ENCODE data around the gene SLC8A3. TPM values are rescaled to one million over a fixed set of nuclear protein-coding genes. Genes with fewer than 3 reads are reported as not detected.

The SLC8A3 gene
- total and polyA plus RNA-seq, 10 of the 15 experiments (the other 5 are each of a cell fraction or from before 2014, with no cell fraction given): 0.04 to 0.17 (median 0.13) TPM; not detected in 3

GRCh38 chr14:70032447-70032846 is 156.3 kb downstream of the SLC8A3 start:
- no peak overlapping the region for H3K9ac ChIP-seq (ENCODE audit: control insufficient read depth, insufficient read depth, low read length)
- TF ChIP-seq SIN3A (IDR thresholded peaks at IDR 0.05; ENCODE audit: low read depth, low read length) (no peak), NKRF (conservative IDR thresholded peaks at IDR 0.05) (no peak), ZBED1 (IDR thresholded peaks at IDR 0.05; ENCODE audit: borderline replicate concordance) (no peak), TAF1 (IDR thresholded peaks at IDR 0.05; ENCODE audit: borderline replicate concordance, low read depth, low read length) (no peak), ELK1 (IDR thresholded peaks at IDR 0.05; ENCODE audit: low read depth, low read length) (no peak), CHD1 (IDR thresholded peaks at IDR 0.05; ENCODE audit: low read depth, low read length) (no peak), ZNF24 (IDR thresholded peaks at IDR 0.05) (no peak), E2F8 (IDR thresholded peaks at IDR 0.05; ENCODE audit: low read depth, partially characterized antibody) (no peak), PAX8 (IDR thresholded peaks at IDR 0.05) (no peak), PRDM15 (CRISPR knock-in tag; IDR thresholded peaks at IDR 0.05) (no peak), TARDBP (IDR thresholded peaks at IDR 0.05; ENCODE audit: borderline replicate concordance) (no peak), WRNIP1 (IDR thresholded peaks at IDR 0.05; ENCODE audit: borderline replicate concordance, low read depth, low read length) (no peak), YBX1 (IDR thresholded peaks at IDR 0.05) (no peak), ZNF217 (IDR thresholded peaks at IDR 0.05) (no peak), SUZ12 (IDR thresholded peaks at IDR 0.05; ENCODE audit: unreplicated experiment) (no peak)
- ATAC-seq (no peak), DNase-seq (ENCODE audit: low read depth, low spot score) (no peak), FAIRE-seq (no peak)
- H3K4me2 ChIP-seq (ENCODE audit: control insufficient read depth, insufficient read depth): no peak overlapping the region
- BruUV-seq (replicated peaks): no TSS peak
- ChIA-PET CTCF (interaction anchor here (1.5 to 1.6 kb wide), 2 partner anchors 214 to 302 kb away, joined by 3 to 5 read pairs; no protein-coding TSS in a partner anchor), SMC1A (ENCODE audit: uncharacterized antibody, unreplicated experiment) (interaction anchor here (1.1 kb wide), 1 partner anchor 74 kb away, joined by 3 read pairs; no protein-coding TSS in a partner anchor), POLR2A (no interaction called here), RAD21 (ENCODE audit: unreplicated experiment) (interaction anchor here (1.2 kb wide), 1 partner anchor 302 kb away, joined by 3 read pairs; no protein-coding TSS in a partner anchor)
- H3K27ac ChIP-seq (ENCODE audit: control insufficient read depth, insufficient read depth): no peak overlapping the region
- intact Hi-C loops (cut with micrococcal nuclease; ENCODE audit: unreplicated experiment) (no loop called here), in situ Hi-C loops (cut with MboI) (no loop called here)
- H3K9me3 ChIP-seq (replicated peaks; ENCODE audit: control insufficient read depth, insufficient read depth, low read length): no peaks in the 10 kb centered on the region
- H2AFZ ChIP-seq (ENCODE audit: control insufficient read depth, low read depth, low read length): no peak overlapping the region
- H4K20me1 ChIP-seq (ENCODE audit: control insufficient read depth, insufficient read depth): no peaks in the 10 kb centered on the region; the same call in 1 of the 2 replicates
- no peaks in the 10 kb centered on the region for H3K4me1 ChIP-seq (ENCODE audit: control insufficient read depth, insufficient read depth, low read length)
- WGBS (ENCODE audit: insufficient coverage, insufficient replicate concordance, low lambda C conversion rate, missing lambda C conversion rate): 33% methylated on average over 3 of the region's 3 CpGs
- no peaks in the 10 kb centered on the region; a peak in 1 of 4 replicates for H3K27me3 ChIP-seq (replicated peaks in 1 of 2; ENCODE audit: control insufficient read depth in 2 of 2, insufficient read depth in 2 of 2, low read length in 1 of 2)
- H3K36me3 ChIP-seq (ENCODE audit: control insufficient read depth in 2 of 2, insufficient read depth in 2 of 2, low read length in 1 of 2): no peaks in the 10 kb centered on the region
- H3K79me2 ChIP-seq (ENCODE audit: control insufficient read depth, insufficient read depth, low read length): no peaks in the 10 kb centered on the region
- H3K4me3 ChIP-seq: no peak overlapping the region
